Spleen (tissue), 7 donors: ENCODE data around the gene GRK6.
"Not testable (repeated sequence)": the region's sequence is repeated elsewhere in the genome, so short reads cannot be mapped to it uniquely, and the experiment has no call there.

ENCODE experiments used
- CTCF ChIP-seq, 11 experiments: fragments of 200-600 bp in 7 of 11; fragments of 450-650 bp in 4 of 11; sonication (generic) in 4 of 11; IDR thresholded peaks in 8 of 11; conservative IDR thresholded peaks in 3 of 11; 1 replicate in 7 of 11; 2 replicates in 4 of 11; pipeline versions ENCODE4 v1.4.0 to v1.8.0; 2016 to 2021; ENCODE audit warnings: antibody characterized with exemption in 11 of 11, inconsistent platforms in 4 of 11, mild to moderate bottlenecking in 1 of 11
- POLR2A ChIP-seq, 3 donors: fragments of 450-650 bp; IDR thresholded peaks; one replicate each; pipeline ENCODE4 v1.5.1; 2017; ENCODE audit warnings: antibody characterized with exemption in 3 of 3, mild to moderate bottlenecking in 1 of 3
- POLR2AphosphoS5 ChIP-seq, 3 donors: sonication (generic); formaldehyde crosslinking; IDR thresholded peaks; one replicate each; pipeline ENCODE4 v1.5.1; 2017; ENCODE audit warnings: antibody characterized with exemption in 3 of 3
- donor health status: DM: no; HTN: no; CAD: no; lungs with moderate emphysema.
- donor health status: DM: no; HTN: no; CAD: no.
- donor health status: DM: no; HTN: no; CAD: no.

- not testable (repeated sequence) for TF ChIP-seq CTCF (IDR thresholded peaks at IDR 0.05 in 8 of 11, conservative IDR thresholded peaks at IDR 0.05 in 3 of 11); POLR2AphosphoS5 (IDR thresholded peaks at IDR 0.05); POLR2A (IDR thresholded peaks at IDR 0.05)
Measured at GRCh38 chr5:177417081-177417480, 9.4 kb upstream of the GRK6 start.
